Stimulated activated CD4-positive, alpha-beta T cell treated with anti-CD3 and anti-CD28 coated beads, Interleukin-4, amount 100 ng/mL, for 48 hours (primary cell): Measurements from ENCODE around the gene KIT.
A peak's percentile ranks its signal among the peaks of the same experiment; 100 is the strongest.
"Not testable (repeated sequence)": the region's sequence is repeated elsewhere in the genome, so short reads cannot be mapped to it uniquely, and the experiment has no call there.

Source experiments
- DNase-seq, 2 donors: peaks; one replicate each; pipeline ENCODE4 v3.0.0-alpha.2; 2020; ENCODE audit warnings: low read depth in 2 of 2

KIT gene

DNA sequence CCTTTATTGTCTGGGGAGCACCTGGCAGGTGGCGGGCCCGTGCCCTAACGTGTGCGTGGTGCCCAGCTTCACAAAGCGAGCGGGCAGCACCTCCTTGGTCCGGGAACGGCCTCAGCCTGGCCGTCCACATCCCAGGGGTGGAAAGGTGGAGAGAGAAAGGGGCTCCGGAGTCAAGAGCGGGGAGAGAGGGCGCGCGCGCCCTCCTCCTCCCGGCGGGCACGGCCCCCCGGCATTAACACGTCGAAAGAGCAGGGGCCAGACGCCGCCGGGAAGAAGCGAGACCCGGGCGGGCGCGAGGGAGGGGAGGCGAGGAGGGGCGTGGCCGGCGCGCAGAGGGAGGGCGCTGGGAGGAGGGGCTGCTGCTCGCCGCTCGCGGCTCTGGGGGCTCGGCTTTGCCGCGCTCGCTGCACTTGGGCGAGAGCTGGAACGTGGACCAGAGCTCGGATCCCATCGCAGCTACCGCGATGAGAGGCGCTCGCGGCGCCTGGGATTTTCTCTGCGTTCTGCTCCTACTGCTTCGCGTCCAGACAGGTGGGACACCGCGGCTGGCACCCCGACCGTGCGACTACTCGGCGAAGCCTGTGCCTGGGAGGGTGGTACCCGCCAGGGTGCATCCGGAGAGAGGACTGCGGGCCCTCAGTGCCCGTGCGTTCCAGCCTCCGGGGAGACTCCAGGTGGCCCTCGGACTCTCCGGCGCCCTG is at the start of gene KIT:
Gene KIT (plus strand): TSS at position 407 of the 701 bp plus-strand sequence. CDS start 58 bp downstream, at position 465.
- no peak for DNase-seq

GRCh38 chr4:54609310-54609709 is 48.4 kb upstream of the KIT start:
- no peak for DNase-seq

DNA sequence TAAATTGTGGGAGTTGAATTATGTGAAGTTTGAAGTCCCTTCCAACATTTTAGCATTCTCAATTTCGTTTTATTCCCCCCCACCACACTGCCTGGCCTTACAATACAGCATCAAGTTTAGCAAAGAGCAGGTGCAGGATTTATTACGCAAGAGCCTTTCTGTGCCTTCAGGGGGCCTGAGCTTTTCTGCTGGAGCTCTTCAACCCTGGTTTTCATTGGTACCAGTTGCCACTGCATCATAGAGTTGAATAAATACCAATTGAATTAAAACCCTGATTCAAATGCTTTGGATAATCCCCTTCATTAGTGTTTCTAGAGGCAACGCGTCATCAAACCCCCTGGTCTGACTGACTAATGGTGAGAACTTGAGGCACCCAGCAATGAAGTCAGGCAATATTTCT is 43.6 kb upstream of the KIT start:
- DNase-seq = no peak

DNA sequence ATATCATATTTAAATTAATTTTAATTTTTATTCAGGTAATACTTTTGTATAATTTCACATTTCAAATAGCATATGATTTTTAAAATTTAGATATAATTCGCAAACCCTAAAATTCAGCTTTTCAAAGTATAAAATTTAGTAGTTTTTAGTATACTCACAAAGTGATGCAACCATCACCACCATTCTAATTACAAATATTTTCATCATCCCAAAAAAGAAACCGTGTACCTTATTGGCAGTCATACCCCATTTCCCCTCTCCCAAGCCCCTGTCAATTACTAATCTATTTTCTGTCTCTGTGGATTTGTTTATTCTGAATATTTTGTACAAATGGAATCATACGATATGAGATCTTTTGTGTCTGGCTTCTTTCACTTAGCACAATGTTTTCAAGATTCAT is 37.0 kb upstream of the KIT start:
- no peak for DNase-seq

GRCh38 chr4:54625391-54625790 is 32.4 kb upstream of the KIT start:
- no peak for DNase-seq

GRCh38 chr4:54626113-54626512 is 31.6 kb upstream of the KIT start:
- no peak for DNase-seq

GRCh38 chr4:54632537-54632936 is 25.2 kb upstream of the KIT start:
- DNase-seq = no peak

DNA sequence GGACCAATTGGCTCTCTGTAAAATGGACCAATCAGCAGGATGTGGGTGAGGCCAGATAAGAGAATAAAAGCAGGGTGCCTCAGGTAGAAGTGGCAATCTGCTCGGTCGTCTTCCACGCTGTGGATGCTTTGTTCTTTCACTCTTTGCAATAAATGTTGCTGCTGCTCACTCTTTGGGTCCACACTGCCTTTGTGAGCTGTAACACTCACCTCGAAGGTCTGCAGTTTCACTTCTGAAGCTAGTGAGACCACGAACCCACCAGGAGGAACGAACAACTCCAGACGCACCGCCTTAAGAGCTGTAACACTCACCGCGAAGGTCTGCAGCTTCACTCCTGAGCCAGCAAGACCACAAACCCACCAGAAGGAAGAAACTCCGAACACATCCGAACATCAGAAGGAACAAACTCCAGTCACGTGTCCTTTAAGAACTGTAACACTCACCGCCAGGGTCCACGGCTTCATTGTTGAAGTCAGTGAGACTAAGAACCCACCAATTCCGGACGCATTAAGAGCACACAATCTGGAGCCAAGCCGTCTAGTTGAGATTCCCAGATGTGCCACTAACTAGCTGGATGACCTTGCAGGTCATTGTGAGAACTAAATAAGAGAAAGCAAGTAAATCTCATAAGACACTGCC is 24.5 kb upstream of the KIT start:
- not testable (repeated sequence) for DNase-seq

DNA sequence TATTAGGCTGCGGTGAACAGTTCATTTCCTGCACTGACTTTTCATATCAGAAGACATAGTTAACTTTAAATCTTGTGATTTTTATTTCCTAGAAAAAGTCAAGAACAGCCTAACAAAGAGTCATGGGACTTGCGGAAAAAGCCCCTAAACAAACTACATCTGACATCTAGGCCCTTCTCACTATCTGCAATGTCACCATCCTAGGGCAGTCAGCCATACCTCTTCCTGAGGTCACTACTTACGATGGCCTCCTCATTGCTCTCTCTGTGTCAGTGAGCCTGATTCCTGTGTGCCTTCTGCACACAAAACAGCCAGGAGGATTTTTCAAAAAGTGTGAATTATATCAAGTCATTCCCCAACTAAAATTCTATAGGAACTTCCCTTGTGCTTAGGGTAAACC is 22.4 kb upstream of the KIT start:
- DNase-seq = no peak

DNA sequence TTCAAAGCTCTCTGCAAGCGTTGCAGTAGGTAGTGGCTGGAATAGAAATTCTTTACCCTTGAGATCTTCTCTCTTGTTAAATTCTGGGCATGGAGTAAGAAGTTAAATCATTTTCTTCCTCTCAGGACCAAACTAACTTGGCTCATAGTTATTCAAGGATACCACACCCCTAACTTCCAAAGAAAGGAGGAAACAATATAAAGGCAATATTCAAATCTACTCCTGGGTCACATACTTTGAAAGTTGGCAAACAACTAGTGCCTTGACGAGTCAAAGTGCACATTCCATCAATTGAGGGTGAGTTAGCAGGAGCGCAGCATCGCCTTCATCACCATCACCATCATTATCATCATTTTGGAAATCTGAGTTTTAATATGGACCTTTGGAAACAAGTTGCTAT is 20.4 kb upstream of the KIT start:
- DNase-seq = no peak

DNA sequence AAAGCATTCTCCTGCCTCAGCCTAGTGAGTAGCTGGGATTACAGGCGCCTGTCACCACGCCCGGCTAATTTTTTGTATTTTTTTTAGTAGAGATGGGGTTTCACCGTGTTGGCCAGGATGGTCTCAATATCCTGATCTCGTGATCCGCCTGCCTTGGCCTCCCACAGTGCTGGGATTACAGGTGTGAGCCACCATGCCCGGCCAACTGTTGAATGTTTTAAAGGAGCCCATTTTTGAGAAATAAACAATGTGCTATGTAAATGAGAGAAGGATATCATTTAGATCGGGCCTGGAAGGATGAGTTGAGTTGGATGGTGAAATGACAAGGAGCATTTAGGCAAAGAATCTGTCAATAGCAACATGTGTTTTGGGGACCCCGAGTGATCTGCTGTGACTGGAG is 16.7 kb upstream of the KIT start:
- DNase-seq = not testable (repeated sequence)

DNA sequence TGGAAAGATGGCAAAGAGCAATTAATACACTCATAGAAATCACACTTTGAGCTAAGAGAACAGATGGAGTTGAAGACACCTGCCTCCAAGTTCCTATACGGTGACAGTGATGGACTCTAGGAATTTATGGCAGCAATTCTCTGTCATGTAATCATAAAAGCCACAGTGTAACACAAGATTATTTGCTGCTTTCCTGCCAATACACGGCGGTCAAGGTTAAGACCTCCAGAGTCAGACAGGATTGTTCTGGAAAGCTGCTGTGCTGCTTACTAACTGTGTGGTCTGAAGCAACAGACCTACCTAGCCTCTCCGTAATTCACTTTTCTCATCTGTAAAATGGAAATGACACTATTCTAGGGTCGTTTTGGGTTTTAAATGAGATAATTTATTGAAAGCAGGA is 14.6 kb upstream of the KIT start:
- DNase-seq = no peak

- no peak for DNase-seq
Observed at GRCh38 chr4:54643958-54644751, 13.6 kb upstream of the KIT start.

GRCh38 chr4:54645830-54646229 is 11.9 kb upstream of the KIT start:
- no peak for DNase-seq

- no peak for DNase-seq
Observed at GRCh38 chr4:54647070-54647469, 10.7 kb upstream of the KIT start.

GRCh38 chr4:54651050-54651449 is 6.7 kb upstream of the KIT start:
- DNase-seq = no peak

- no peak for DNase-seq
Observed at GRCh38 chr4:54654753-54655152, 3.0 kb upstream of the KIT start.

DNA sequence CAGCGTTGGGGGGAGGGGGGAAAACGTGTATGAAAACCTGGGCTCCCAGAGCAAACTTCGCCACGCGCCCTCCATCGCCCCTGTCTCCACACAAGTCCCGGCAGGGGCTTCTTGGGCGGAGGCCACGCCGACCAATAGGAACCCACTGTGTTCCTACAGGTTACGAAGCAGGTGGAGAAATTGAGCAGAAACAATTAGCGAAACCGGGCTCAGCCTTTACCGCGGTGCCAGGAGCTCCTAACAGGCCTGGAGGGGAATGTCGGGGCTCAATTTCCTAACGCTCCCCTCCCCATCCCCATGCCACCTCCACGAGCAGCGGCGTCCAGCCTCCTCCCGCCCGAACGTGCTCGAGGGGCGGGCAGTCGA is 589 bp upstream of the KIT start:
- no peak for DNase-seq

DNA sequence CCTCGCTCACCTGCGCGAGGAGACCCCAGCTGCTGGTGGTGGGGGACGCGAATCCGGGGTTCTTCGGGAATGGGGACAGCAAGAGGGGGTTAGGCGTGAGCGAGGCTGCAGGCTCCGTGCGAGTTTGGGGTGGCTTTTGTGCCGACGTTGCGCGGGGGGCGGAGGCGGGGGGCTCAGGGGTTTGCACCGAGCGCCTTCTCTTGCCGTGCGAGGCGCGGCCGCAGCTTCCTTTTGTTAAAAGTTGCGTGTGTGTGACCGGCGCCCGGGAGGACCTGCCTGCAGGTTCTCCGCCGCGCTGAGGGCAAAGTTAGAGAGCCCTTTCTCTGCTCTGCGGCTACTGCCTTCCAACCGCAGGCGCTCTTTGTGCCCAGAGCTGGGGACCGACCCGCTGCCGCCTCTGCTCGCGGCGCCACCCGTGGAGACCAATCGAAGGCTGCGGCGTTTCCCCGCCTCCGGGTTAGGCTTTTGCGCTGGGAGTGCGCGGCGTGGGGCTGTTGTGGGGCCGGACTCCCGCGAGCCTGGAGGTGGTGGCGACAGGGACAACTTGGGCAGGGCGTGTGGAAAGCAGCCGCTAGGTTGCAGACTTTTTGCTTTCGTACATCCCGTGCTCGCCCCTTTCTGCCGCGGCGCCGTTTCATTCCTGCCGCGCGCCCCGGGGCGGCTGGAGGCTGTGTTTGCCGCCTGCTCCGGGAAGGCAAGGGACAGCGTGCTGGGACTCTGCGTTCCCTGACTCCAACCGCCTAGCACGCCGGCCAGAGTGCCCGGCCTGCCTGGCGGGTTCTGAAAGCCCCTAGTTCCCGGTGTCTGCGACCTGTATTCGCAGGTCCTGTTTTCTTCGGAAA is 716 bp downstream of the KIT start:
- DNase-seq = peak; percentile 7 to 12

DNA sequence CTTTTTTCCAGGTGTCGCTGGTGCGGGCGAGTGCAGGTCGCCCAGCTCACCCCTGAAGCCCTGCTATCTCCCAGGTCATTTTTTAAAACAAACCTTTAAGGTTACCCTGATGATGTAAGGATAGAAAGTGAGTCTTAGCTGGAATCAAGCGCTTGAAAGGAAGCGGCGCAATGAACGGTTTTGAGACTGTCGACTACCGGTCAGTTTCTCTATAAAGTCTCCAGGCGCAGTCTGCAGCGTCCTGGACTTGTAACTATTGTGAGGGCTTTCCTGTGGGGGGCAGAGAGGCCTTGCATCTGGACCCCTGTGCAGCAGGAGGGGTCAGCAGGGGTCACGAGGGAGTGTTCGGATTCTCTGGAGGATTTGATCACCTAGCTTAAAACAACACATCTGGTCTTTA is 1.6 kb downstream of the KIT start:
- DNase-seq = no peak

DNA sequence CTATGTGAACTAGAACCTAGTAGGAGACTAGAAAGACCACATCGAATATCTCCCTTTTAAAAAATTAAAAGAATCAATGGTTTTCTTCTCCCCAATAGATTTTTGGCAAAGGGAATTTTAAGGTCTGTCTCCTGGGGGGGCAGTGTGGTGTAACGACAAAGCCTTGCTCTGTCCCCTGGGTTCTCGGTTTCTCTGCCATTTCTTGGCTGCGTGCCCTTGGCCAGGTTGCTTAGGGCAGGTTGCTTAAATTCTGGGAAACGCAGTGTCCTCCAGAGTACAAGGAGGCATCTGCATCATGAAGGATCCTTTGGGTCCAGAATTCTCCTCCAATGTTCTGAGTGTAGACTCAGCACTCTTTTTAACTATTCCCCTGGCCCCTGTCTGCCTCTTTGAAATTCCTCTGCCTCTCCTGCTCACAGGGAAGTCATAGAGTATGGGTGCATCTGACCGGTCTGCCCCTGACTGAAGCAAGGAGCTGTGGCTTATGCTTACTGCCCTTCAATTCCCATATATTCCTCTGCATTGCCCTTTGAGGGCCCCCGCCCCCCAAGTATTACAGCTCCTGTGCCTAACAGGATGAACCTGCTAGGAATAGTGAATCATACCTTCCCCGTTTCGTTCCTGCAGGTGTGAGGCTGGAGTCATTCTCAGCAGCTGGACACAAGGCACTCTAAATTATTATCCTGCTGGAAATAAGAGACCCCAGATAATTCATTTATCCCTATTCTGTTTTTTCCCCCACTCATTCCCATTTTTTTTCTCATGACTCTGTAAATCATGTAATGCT is 2.2 kb downstream of the KIT start:
- no peak for DNase-seq
